Neural crest cell (in vitro differentiated cells): ENCODE measurements around the gene SNTB2. TPM values are rescaled to one million over a fixed set of nuclear protein-coding genes. Genes with fewer than 3 reads are reported as not detected.

Source experiments
- DNase-seq: peaks from one replicate; pipeline ENCODE4 v3.0.0; 2021; ENCODE audit warnings: low read depth, mixed read lengths, low spot score
- H3K27ac Mint-ChIP-seq: one replicate; pipeline ENCODE4 v1.8.0; 2021; ENCODE audit warnings: mild to moderate bottlenecking, mixed read lengths; ENCODE audit not compliant: unreplicated experiment
- H3K27me3 Mint-ChIP-seq: 2 replicates; pipeline ENCODE4 v1.8.0; 2021; ENCODE audit warnings: low read depth, mild to moderate bottlenecking, mixed read lengths
- H3K36me3 Mint-ChIP-seq: 2 replicates; pipeline ENCODE4 v1.8.0; 2021; ENCODE audit warnings: low read depth, mild to moderate bottlenecking, mixed read lengths
- H3K4me1 Mint-ChIP-seq: 2 replicates; pipeline ENCODE4 v1.8.0; 2021; ENCODE audit warnings: mixed read lengths
- H3K4me3 Mint-ChIP-seq: one replicate; pipeline ENCODE4 v1.8.0; 2021; ENCODE audit warnings: mild to moderate bottlenecking, mixed read lengths
- H3K9me3 Mint-ChIP-seq: 2 replicates; pipeline ENCODE4 v1.8.0; 2021; ENCODE audit warnings: mixed read lengths
- CTCF ChIP-seq: fragments of 200-600 bp; sonication (generic); conservative IDR thresholded peaks from 2 replicates; pipeline ENCODE4 v1.5.0; 2021; ENCODE audit warnings: antibody characterized with exemption, mild to moderate bottlenecking
- total RNA-seq: library from RNA; stranded (reverse); gene quantifications from 2 replicates; pipeline ENCODE4 v1.2.1, GENCODE V29; 2021

SNTB2 gene
- total RNA-seq, 1 donor from 2014 or later: 28.9 TPM

- H3K27me3 Mint-ChIP-seq: no peaks in the 10 kb centered on the region
- no peaks in the 10 kb centered on the region for H3K9me3 Mint-ChIP-seq
- no peak for DNase-seq
- no peak overlapping the region for H3K4me3 Mint-ChIP-seq
- no peaks in the 10 kb centered on the region for H3K36me3 Mint-ChIP-seq
- no peak for TF ChIP-seq CTCF
- H3K4me1 Mint-ChIP-seq: peaks cover 3% of the 10 kb centered on the region
- H3K27ac Mint-ChIP-seq: no peak overlapping the region
These were observed 12.4 kb downstream of the SNTB2 start for GRCh38 chr16:69199382-69199781.

GRCh38 chr16:69201291-69201690, 14.3 kb downstream of the SNTB2 start:
- Mint-ChIP-seq H3K4me1 (peaks cover 3% of the 10 kb centered on the region), H3K36me3 (no peaks in the 10 kb centered on the region), H3K27me3 (no peaks in the 10 kb centered on the region), H3K4me3 (no peak overlapping the region), H3K27ac (no peak overlapping the region), H3K9me3 (no peaks in the 10 kb centered on the region)
- no peak for DNase-seq
- no peak for TF ChIP-seq CTCF

GRCh38 chr16:69201787-69202186, 14.8 kb downstream of the SNTB2 start:
- no peak overlapping the region for H3K4me3 Mint-ChIP-seq
- H3K27me3 Mint-ChIP-seq: no peaks in the 10 kb centered on the region
- TF ChIP-seq CTCF: no peak
- no peak overlapping the region for H3K27ac Mint-ChIP-seq
- H3K9me3 Mint-ChIP-seq: no peaks in the 10 kb centered on the region
- DNase-seq: no peak
- no peaks in the 10 kb centered on the region for H3K36me3 Mint-ChIP-seq
- H3K4me1 Mint-ChIP-seq: peaks cover 3% of the 10 kb centered on the region

GRCh38 chr16:69204172-69204571, 17.2 kb downstream of the SNTB2 start:
- no peaks in the 10 kb centered on the region for H3K27me3 Mint-ChIP-seq
- no peaks in the 10 kb centered on the region for H3K9me3 Mint-ChIP-seq
- no peak for DNase-seq
- H3K36me3 Mint-ChIP-seq: no peaks in the 10 kb centered on the region
- no peak overlapping the region for H3K27ac Mint-ChIP-seq
- no peak for TF ChIP-seq CTCF
- H3K4me3 Mint-ChIP-seq: no peak overlapping the region
- H3K4me1 Mint-ChIP-seq: peaks cover 3% of the 10 kb centered on the region

- no peak for DNase-seq
- H3K36me3 Mint-ChIP-seq: no peaks in the 10 kb centered on the region
- no peak overlapping the region for H3K27ac Mint-ChIP-seq
- TF ChIP-seq CTCF: no peak
- no peaks in the 10 kb centered on the region for H3K27me3 Mint-ChIP-seq
- no peaks in the 10 kb centered on the region for H3K4me1 Mint-ChIP-seq
- H3K4me3 Mint-ChIP-seq: no peak overlapping the region
- no peaks in the 10 kb centered on the region for H3K9me3 Mint-ChIP-seq
These were observed 22.8 kb downstream of the SNTB2 start for GRCh38 chr16:69209735-69210134.

- no peaks in the 10 kb centered on the region for H3K27me3 Mint-ChIP-seq
- no peaks in the 10 kb centered on the region for H3K4me1 Mint-ChIP-seq
- H3K36me3 Mint-ChIP-seq: no peaks in the 10 kb centered on the region
- H3K4me3 Mint-ChIP-seq: no peak overlapping the region
- no peak for TF ChIP-seq CTCF
- H3K9me3 Mint-ChIP-seq: no peaks in the 10 kb centered on the region
- H3K27ac Mint-ChIP-seq: no peak overlapping the region
- no peak for DNase-seq
These were observed 30.5 kb downstream of the SNTB2 start for GRCh38 chr16:69217433-69217832.
